ENCODE results near the gene PHACTR4.

GRCh38 chr1:28354121-28354520 is 15.4 kb upstream of the PHACTR4 start:
- no peak for TF ChIP-seq POLR2AphosphoS5 (IDR thresholded peaks at IDR 0.05)
- TF ChIP-seq CTCF (IDR thresholded peaks at IDR 0.05): no peak
